K562 (cell line): Measurements from ENCODE around the gene GLRA3. TPM values are rescaled to one million over a fixed set of nuclear protein-coding genes. Genes with fewer than 3 reads are reported as not detected.

ENCODE experiments used
- ATAC-seq: fragments of 200-7000 bp; cut with Tn5 transposase; 3 replicates; pipeline ENCODE4 v1.9.1; 2020; ENCODE audit warnings: moderate library complexity
- BruUV-seq: library from RNA; stranded (reverse); fragments of 400-500 nt; replicated peaks from 2 replicates; lab custom pipeline; 2021; lab: Mats Ljungman, UMichigan
- CTCF ChIA-PET: fragments of 300-600 bp; formaldehyde crosslinking; extraction: SDS; loops from one replicate; lab custom pipeline; 2021; ENCODE audit warnings: low intra/inter-chr PET ratio; lab: Yijun Ruan, JAX
- POLR2A ChIA-PET: fragments of 300-600, 350-650 bp; sonication (Branson Sonifier 250); formaldehyde crosslinking; extraction: SDS; loops from one replicate; lab custom pipeline; 2021; ENCODE audit warnings: antibody characterized with exemption, inconsistent platforms; lab: Yijun Ruan, JAX
- DNase-seq, 4 experiments: peaks; one replicate each; pipeline versions ENCODE4 v3.0.0 to v3.0.0-alpha.2; 2011 to 2018; ENCODE audit warnings: low spot score in 3 of 4, mixed read lengths in 3 of 4; ENCODE audit errors: extremely low read depth in 1 of 4
- FAIRE-seq: peaks from 2 replicates; lab custom pipeline; 2011; peaks lifted over from hg19 to GRCh38; lab: Jason Lieb, UNC
- H2AFZ ChIP-seq: 2 replicates; pipeline ENCODE4 v1.6.0; 2011; ENCODE audit warnings: low read depth, low read length, control low read depth, inconsistent platforms
- H3K27ac ChIP-seq: fragments of 200-600 bp; 3 replicates; pipeline ENCODE4 v1.8.0; 2011; ENCODE audit warnings: low read depth, mild to moderate bottlenecking, control low read depth, inconsistent platforms, low read length, moderate library complexity, mixed read lengths; ENCODE audit errors: extremely low read depth
- H3K27me3 ChIP-seq, 2 experiments: fragments of 300-600 bp in 1 of 2; 2 replicates in 1 of 2; 3 replicates in 1 of 2; pipeline versions ENCODE4 v1.6.0 to v1.8.0; 2011; ENCODE audit warnings: inconsistent platforms in 2 of 2, low read length in 2 of 2, mild to moderate bottlenecking in 1 of 2, mixed read lengths in 1 of 2, moderate library complexity in 1 of 2; ENCODE audit not compliant: control insufficient read depth in 2 of 2, insufficient read depth in 2 of 2
- H3K36me3 ChIP-seq: fragments of 300-600 bp; 3 replicates; pipeline ENCODE4 v1.8.0; 2011; ENCODE audit warnings: mild to moderate bottlenecking, low read length, inconsistent platforms; ENCODE audit not compliant: control insufficient read depth, insufficient read depth
- H3K4me1 ChIP-seq, 2 experiments: fragments of 200-600 bp in 1 of 2; replicated peaks in 1 of 2; 2 replicates in 1 of 2; 3 replicates in 1 of 2; pipeline versions ENCODE4 v1.5.1 to v1.8.0; 2011; ENCODE audit warnings: inconsistent platforms in 2 of 2, low read length in 2 of 2, mild to moderate bottlenecking in 1 of 2, mixed read lengths in 1 of 2, moderate library complexity in 1 of 2; ENCODE audit not compliant: control insufficient read depth in 2 of 2, insufficient read depth in 2 of 2
- H3K4me2 ChIP-seq: 2 replicates; pipeline ENCODE4 v1.6.1; 2011; ENCODE audit warnings: low read length, control low read depth, inconsistent platforms, mixed read lengths; ENCODE audit not compliant: insufficient read depth
- H3K4me3 ChIP-seq: fragments of 200-600 bp; sonication (generic), shearing (Covaris generic); 2 replicates; pipeline ENCODE4 v1.5.1; 2016; ENCODE audit warnings: control low read depth, inconsistent platforms
- H3K79me2 ChIP-seq: fragments of 200-600 bp; 3 replicates; pipeline ENCODE4 v1.8.0; 2011; ENCODE audit warnings: low read length, inconsistent platforms; ENCODE audit not compliant: control insufficient read depth, insufficient read depth
- H3K9ac ChIP-seq, 2 experiments: 2 replicates each; pipeline versions ENCODE4 v1.6.0 to v1.6.1; 2011; ENCODE audit warnings: low read depth in 2 of 2, low read length in 2 of 2, control low read depth in 1 of 2, inconsistent platforms in 1 of 2, mild to moderate bottlenecking in 1 of 2, mixed read lengths in 1 of 2; ENCODE audit not compliant: insufficient read depth in 1 of 2
- H3K9me1 ChIP-seq: one replicate; pipeline ENCODE4 v1.6.0; 2011; ENCODE audit warnings: inconsistent platforms, mild to moderate bottlenecking, low read length, moderate library complexity; ENCODE audit not compliant: control insufficient read depth, insufficient read depth
- H3K9me3 ChIP-seq: replicated peaks from 2 replicates; pipeline ENCODE4 v1.5.1; 2011; ENCODE audit warnings: low read depth, low read length, inconsistent platforms; ENCODE audit not compliant: control insufficient read depth, insufficient read depth
- H4K20me1 ChIP-seq: replicated peaks from 2 replicates; pipeline ENCODE4 v1.6.1; 2011; ENCODE audit warnings: low read length, inconsistent platforms, mixed read lengths; ENCODE audit not compliant: control insufficient read depth, insufficient read depth
- AFF1 ChIP-seq, 2 experiments: fragments of 450-650 bp; IDR thresholded peaks; 2 replicates each; pipeline ENCODE4 v1.6.1; 2018; ENCODE audit warnings: mild to moderate bottlenecking in 2 of 2, low read depth in 1 of 2; ENCODE audit not compliant: partially characterized antibody in 2 of 2
- HIVEP1 ChIP-seq: fragments of 250-450 bp; sonication (Bioruptor Pico); IDR thresholded peaks from 2 replicates; pipeline ENCODE4 v1.4.0; 2020; ENCODE audit warnings: mild to moderate bottlenecking
- MCM7 ChIP-seq, 2 experiments: fragments of 450-650 bp; IDR thresholded peaks; 2 replicates each; pipeline ENCODE4 v1.6.1; 2016 to 2018
- POLR2G ChIP-seq: fragments of 200-400 bp; formaldehyde crosslinking; IDR thresholded peaks from 2 replicates; pipeline ENCODE4 v1.6.1; 2017; ENCODE audit warnings: low read depth, mild to moderate bottlenecking, antibody characterized with exemption, low read length, moderate library complexity
- ZNF384 ChIP-seq: IDR thresholded peaks from 2 replicates; pipeline ENCODE4 v1.6.1; 2012; ENCODE audit warnings: low read depth, low read length, improper control_type of control experiment
- WGBS: fragments of 100-300 bp; shearing (Covaris generic); methylation state at CpG from one replicate; pipeline ENCODE4 v1.1.6; 2016; ENCODE audit warnings: low coverage, mixed read lengths; ENCODE audit not compliant: insufficient coverage; ENCODE audit errors: missing lambda C conversion rate; 5-methylcytosine and 5-hydroxymethylcytosine counted together
- in situ Hi-C: fragments of 300-500 bp; cut with MboI; formaldehyde crosslinking; loops from 4 replicates; pipeline ENCODE4 v1.15.0; 2018; ENCODE audit warnings: inconsistent platforms, mixed read lengths
- intact Hi-C: fragments of 100-400 bp; cut with micrococcal nuclease; formaldehyde crosslinking; loops from 2 replicates; pipeline ENCODE4 v1.14.2; 2022
- polyA plus RNA-seq, 8 experiments: library from polyadenylated mRNA; depleted of rRNA in 4 of 8; stranded (reverse) in 5 of 8; unstranded in 3 of 8; fragments of >200 nt; fragmentation: Nextera tagmentation in 2 of 8; fragmentation: Illumina TruSeq in 1 of 8; extraction: Ambion mirVana in 2 of 8; extraction: Trizol in 1 of 8; gene quantifications; 2 replicates each; pipeline versions ENCODE4 v1.2.1 to v1.2.3, GENCODE V29; 2011 to 2014; ENCODE audit warnings: inconsistent platforms in 1 of 8, missing spikeins in 1 of 8
- total RNA-seq, 7 experiments: library from RNA; depleted of rRNA in 6 of 7; stranded (reverse); fragments of >200 nt in 6 of 7; fragmentation: Illumina TruSeq in 2 of 7; extraction: Trizol in 2 of 7; gene quantifications; 2 replicates each; pipeline versions ENCODE4 v1.2.1 to v1.2.3, GENCODE V29; 2011 to 2021; ENCODE audit warnings: low replicate concordance in 1 of 7

The GLRA3 gene
- total and polyA plus RNA-seq, 9 of the 15 experiments (the other 6 are each of a cell fraction or from before 2014, with no cell fraction given) = 0.06 to 0.14 (median 0.08) TPM; not detected in 2

GRCh38 chr4:174753021-174753420, 76.0 kb downstream of the GLRA3 start:
- H3K27me3 ChIP-seq = no peaks in the 10 kb centered on the region
- no peaks in the 10 kb centered on the region for H3K4me1 ChIP-seq
- ChIA-PET POLR2A (interaction anchor here (1.0 kb wide), 1 partner anchor 10 kb away, joined by 3 read pairs; no protein-coding TSS in a partner anchor), CTCF (no interaction called here)
- H3K79me2 ChIP-seq = no peaks in the 10 kb centered on the region
- ATAC-seq (no peak), FAIRE-seq (peak; percentile 19)
- no peaks in the 10 kb centered on the region for H3K9me3 ChIP-seq
- intact Hi-C loops (no loop called here), in situ Hi-C loops (no loop called here)
- H3K36me3 ChIP-seq = no peaks in the 10 kb centered on the region
- no peak overlapping the region for H3K9ac ChIP-seq
- TF ChIP-seq ZNF384 (no peak), MCM7 (IDR thresholded peaks at IDR 0.05) (no peak), HIVEP1 (CRISPR knock-in tag) (no peak), AFF1 (IDR thresholded peaks at IDR 0.05; ENCODE audit: low read depth in 1 of 2, partially characterized antibody in 2 of 2) (no peak), POLR2G (no peak)
- TF ChIP-seq, all 486 proteins: peak for 0
- H3K9me1 ChIP-seq = no peaks in the 10 kb centered on the region
- no peaks in the 10 kb centered on the region for H4K20me1 ChIP-seq
- H3K4me2 ChIP-seq = no peak overlapping the region
- no peak overlapping the region for H3K4me3 ChIP-seq
- H3K27ac ChIP-seq = no peak overlapping the region
- DNase-seq = no peak
- H2AFZ ChIP-seq = no peak overlapping the region
- WGBS = 7% methylated on average over 4 of the region's 4 CpGs
- no TSS peak for BruUV-seq
